NCI-H345 (cell line): ENCODE measurements around the gene KCTD18.

Source experiments
- DNase-seq: peaks from one replicate; lab custom pipeline; 2025; lab: John Stamatoyannopoulos, UW

KCTD18 gene

GRCh38 chr2:200484934-200485333 lies 24.9 kb downstream of the KCTD18 start:
- no peak for DNase-seq

- DNase-seq = peak; percentile 75
Measured at GRCh38 chr2:200483729-200484198, 26.1 kb downstream of the KCTD18 start.

- DNase-seq = no peak
Measured at GRCh38 chr2:200482194-200482593, 27.7 kb downstream of the KCTD18 start.

DNA sequence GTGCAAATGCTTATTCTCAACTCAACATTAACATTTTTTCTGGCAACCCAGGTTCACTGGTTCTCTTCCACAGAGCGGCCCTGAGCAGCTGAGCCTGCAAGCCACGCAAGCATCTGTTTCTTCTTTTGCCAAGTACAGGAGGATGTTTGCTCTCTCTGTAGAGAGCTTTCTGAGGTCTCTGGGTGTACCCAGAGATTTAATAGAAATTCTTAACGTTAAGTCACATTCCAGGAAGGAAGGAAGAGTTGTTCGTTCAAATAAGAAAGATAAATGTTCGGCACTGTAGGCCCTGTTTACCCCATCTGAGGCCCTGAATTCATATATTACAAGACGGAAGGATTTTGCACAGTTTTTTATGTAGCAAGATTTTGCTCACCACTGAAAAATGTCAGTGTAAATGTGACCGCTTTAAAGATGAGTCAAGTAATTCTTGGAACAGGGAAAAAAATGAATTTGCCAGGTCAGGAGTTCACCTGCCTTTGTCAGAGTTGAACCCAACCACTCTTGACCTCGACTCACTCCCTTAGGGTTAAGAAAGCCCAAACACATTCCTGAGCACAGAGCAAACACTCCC lies 30.1 kb downstream of the KCTD18 start:
- DNase-seq = no peak

- DNase-seq = no peak
Measured at GRCh38 chr2:200477667-200478131, 32.2 kb downstream of the KCTD18 start.

DNA sequence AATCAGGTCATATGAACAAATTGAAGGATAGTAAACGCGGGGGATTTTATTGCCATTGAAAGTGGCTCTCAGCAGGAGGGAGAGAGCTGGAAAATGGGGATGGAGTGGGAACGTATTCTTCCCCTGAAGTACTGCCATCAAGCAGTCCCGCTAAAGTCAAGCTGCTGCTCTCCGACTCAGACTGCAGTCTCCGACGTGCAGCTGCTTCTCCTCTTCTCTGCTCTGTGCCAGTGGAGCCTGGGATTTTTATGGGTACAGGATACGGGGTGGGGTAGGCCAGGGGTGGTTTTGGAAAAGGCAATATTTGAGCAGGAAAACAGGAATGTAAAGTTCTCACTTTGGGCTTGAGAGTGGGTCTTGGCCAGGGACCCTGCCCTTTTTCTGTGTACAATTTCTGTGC lies 33.0 kb downstream of the KCTD18 start:
- DNase-seq = no peak

DNA sequence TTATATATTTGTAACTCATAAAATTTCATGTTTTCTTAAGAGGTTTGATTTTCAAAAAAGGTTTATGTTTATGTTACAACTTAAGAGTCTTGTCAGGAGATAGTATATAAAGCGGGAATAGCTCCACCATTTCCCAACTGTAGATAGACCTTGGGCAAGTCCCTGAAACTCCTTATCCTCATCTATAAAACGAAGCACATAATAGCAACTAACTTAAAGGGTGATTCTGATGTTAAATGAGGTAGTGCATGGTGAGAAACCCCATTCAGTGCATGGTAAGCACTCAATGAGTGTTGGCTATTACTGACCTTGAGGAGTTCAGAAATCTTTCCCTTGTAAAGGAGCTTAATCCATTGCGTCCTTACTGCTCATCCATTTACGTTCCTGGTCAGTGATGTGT lies 34.1 kb downstream of the KCTD18 start:
- no peak for DNase-seq

DNA sequence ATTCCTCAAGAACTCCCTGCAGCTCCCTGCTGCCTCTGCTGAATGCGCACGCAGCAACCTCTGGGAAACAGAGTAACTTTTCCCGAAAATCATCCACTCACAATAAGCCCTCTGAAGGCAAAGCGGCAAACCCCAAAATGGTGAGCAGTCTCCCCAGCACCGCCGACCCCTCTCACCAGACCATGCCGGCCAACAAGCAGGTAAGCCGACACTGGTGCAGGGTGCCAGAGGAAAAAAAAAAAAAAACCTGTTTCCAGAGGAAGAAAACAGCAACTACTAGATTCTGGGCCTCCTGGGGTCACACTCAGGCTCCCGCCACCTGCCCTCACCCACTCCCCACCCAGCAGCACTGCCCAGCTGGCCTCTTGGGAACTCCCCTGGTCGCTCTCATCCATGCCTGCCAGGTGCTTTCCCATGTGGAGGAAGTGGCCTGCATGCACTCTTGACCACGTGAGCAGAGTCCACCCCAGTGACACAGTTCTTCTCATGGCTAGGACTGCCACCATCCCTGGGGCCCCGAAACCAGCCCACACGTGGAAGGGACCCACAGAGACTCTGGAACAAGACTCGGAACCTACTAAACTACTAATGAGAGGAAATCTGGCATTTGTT lies 36.9 kb downstream of the KCTD18 start:
- DNase-seq = no peak

- DNase-seq = no peak
Measured at GRCh38 chr2:200471928-200472645, 37.8 kb downstream of the KCTD18 start.

DNA sequence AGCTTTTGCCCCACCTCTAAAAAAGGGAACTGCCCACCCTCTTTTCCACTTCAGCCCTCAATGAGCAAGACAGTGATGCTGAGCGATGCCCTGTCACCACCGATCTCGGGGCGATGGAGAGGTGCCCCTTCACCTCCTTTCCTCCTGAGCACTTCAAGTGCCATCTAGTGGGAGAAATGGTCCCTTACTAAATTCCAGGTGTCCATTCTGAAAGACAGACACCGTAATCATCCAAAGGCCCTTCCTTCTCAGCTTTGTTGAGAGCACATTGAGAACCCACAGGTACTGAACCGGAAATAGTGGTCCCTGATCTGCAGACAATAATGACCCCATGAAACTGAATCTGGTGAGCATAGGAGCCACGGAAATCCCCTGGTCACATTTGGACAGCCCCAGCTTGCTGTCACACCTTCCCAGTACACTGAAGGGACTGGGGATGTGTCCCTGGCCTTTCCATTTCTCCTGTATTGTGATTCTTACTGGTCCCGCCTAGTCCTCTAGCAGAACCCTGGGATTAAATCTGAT lies 38.5 kb downstream of the KCTD18 start:
- DNase-seq = peak; percentile 28

- DNase-seq = no peak
Measured at GRCh38 chr2:200470230-200470629, 39.6 kb downstream of the KCTD18 start.

DNA sequence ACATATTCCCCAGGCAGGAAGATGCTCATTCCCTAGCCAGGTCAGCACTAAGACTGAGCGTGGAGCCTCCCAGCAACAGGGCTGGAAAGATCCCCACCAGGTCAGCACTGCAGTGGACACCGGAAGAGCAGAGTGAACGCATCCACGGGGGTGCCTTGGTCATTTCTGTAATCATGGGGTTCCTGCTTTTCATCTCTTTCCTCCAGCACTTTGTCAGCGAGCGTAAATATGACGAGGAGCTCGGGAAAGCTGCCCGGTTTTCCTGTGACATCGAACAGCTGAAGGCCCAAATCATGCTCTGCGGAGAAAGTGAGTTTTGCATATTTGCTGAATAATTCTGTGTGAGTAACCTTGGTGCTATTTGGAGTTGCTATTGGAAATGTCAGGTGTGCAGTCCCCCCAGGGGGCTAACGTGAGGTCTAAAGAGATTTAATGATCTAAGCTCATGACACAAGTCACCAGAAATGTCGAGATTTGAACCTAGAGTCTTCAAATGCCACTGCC lies 40.1 kb downstream of the KCTD18 start:
- DNase-seq = no peak

DNA sequence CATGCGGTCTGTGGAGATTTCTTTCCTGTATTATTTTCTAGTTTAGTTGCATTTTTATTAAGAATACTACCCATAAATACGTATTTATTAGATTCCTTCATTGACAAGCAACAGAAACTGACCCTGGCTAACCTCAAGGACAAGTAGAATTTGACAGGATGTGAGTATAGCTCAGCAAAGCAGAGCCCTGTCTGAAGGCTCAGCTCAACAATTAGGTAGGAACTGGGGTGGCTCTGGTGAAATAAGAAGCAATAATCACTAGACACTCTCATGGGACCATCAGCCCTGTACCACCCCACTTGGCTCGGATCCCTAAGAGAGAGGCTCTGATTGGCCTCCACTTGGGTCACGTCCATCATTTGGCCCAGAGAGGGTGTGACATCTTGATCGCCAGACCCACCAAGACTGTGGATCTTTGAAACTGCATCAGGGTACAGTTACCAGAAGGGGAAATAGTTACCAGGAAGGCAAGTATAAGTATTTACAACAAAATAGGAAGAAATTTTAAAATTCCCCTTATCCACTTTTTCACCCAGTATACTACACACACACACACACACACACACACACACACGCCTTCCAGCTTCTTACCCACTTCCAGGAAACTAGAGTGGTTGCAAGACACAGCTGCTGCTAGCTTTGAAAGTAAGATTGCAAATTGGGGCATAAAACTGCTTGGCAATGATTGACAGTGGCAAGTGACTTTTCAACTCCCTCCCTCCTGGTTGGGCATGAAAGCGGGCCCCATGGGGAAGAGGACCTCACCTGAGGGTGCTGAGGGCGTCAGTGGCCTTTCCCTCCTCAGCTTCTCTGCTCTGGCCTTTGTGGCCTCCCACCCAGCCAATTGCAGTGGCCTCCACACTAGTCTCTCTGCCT lies 41.8 kb downstream of the KCTD18 start:
- DNase-seq = no peak

DNA sequence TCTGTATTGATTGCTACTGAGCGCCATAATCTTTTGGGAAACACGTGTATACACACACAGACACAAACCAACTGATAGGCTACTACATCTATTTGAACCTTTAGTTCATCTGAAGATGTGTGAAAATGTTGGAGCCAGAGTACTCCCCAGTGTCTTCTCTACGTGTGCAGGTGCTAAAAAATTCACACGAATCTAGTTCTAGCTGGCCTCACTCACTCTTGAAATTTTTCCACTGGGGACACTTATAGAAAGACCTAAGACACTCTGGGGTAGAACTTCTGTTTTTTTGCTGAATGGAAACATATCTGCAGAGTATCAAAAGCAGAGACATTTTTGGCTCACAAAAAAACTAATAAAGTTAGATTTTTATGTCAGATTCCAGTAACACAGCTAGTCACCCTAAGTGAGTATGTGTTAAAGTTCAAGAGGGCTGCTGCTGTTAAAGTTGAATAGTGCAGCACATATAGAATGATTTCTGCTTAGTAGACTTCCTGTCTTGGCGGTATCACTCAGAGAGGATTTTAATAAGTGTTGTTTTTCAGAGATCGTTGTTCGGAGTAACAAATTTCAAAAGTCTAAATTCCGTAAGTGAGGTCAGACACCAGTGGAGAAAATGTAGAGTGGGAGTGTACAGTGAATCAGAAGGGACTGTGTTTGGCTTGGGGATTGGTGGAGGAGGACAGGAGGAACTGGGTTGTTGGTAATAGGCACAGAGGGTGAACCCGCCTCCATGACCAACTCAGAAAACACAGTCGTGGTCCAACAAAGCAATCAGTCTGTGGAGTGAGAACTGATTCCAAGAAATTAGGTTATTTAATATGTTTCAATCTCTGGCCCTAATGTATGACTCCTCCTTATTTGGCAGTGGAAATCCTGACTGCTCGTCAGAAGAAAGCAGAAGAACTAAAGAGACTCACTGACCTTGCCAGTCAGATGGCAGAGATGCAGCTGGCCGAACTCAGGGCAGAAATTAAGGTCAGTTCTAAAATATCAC lies 43.1 kb downstream of the KCTD18 start:
- no peak for DNase-seq

DNA sequence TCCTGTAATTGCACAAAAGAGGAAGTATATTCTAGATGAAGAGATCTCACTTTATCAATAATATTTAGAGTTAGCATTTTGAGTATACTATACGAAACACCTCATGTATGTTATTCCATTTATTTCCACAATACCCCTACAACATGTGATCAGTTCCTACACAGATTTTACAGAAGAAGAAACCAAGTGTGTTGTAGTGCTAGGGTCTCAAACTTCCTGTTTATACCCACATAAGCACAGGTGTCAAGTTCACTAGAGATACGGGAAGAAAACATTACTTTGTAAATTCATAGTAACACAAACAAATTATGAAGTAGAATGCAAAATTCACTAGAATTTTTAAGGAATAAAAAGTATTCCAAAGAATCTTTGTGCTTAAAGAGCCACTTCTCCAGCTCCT lies 46.4 kb downstream of the KCTD18 start:
- no peak for DNase-seq

DNA sequence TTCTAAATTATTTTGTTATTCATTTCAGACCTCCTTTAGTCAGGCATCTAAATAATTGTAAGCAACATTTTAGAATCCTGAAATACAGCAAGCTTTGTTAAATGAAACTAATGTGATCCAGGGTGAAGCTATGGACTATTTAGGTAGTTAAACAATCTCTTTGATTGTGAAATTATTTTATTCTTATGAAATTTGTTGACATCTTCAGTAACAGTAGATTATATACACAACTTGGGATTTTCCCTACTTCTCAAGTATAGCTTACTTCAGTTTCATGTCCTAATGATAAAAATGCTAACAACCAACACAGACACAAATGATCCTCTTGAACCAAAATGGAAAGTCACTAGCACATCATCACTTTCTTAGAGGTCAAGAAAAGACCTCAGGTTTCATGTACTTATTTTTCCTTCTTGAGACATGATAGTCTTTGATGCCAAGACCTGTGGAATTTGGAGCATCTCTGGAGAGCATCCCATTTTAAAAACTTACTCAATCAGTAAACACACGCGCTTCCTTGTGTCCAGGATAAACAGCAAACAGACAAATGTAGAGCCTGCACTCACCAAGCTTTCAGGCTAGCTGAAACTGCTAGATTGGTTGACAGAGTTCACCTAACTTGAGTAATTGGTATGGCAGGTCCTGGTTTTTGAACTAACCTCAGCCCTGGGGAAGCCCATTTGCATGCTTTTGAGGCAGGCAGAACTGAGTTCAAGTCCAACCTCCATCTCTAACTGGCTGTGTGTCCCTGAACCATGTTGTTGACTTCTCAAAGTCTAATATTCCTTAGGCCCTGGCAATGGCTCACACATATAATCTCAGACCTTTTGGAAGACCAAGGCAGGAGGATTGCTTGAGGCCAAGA lies 47.8 kb downstream of the KCTD18 start:
- no peak for DNase-seq

DNA sequence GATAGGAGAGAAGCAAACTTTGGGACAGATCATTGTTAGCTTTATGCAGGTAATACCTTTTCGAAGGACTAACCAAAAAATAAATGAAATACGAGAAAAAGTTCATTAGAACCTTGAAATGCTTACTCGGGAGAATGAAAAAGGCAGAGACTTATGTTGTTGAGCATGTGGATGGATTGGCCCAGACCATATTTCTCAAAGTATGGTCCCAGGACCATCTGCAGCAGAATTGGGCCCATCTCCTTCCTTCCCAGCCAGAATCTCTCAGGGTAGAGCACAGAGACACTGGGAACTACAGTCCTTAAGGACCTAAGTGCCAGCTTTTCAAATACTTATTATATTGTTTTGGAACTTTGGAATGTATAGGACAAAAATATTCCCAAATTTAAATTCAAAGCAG lies 50.8 kb downstream of the KCTD18 start:
- no peak for DNase-seq

- no peak for DNase-seq
Measured at GRCh38 chr2:200456567-200456966, 53.3 kb downstream of the KCTD18 start.

GRCh38 chr2:200455958-200456421 lies 53.9 kb downstream of the KCTD18 start:
- no peak for DNase-seq
